HG02571 (cell line): ENCODE results near the gene UNC5B.
"Not testable (repeated sequence)": the region's sequence is repeated elsewhere in the genome, so short reads cannot be mapped to it uniquely, and the experiment has no call there.

ENCODE experiments used
- ATAC-seq: cut with Tn5 transposase; IDR thresholded peaks from one replicate; pipeline ENCODE4 v1.9.1; 2021; ENCODE audit warnings: mild to moderate bottlenecking, moderate library complexity; ENCODE audit not compliant: unreplicated experiment

The UNC5B gene

GRCh38 chr10:71266147-71266917 is 54.0 kb downstream of the UNC5B start:
- ATAC-seq: no peak

DNA sequence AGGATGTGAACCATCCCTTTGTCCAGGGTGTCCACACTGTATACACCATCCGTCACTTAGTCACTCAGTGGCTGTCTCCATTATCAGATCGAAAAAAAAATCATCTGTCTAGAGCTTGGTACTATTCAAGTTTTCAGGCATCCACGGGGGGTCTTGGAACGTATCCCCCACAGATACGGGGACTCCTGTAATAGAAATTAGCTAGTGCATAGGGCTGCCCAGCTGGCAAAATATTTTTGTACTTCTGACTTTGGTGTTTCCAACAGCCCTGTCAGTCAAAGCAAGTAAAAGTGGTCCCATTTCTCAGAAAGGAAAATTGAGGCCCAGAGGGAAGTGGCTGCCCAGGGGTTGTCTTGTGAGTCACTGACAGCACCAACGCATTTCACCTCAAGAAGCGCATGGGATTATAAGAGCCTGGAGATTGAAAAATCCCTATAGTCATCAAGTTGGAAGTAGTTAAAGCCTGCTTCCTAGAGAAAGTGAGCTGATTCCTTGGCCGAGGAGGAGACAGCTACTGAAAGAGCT is 54.6 kb downstream of the UNC5B start:
- ATAC-seq: no peak

DNA sequence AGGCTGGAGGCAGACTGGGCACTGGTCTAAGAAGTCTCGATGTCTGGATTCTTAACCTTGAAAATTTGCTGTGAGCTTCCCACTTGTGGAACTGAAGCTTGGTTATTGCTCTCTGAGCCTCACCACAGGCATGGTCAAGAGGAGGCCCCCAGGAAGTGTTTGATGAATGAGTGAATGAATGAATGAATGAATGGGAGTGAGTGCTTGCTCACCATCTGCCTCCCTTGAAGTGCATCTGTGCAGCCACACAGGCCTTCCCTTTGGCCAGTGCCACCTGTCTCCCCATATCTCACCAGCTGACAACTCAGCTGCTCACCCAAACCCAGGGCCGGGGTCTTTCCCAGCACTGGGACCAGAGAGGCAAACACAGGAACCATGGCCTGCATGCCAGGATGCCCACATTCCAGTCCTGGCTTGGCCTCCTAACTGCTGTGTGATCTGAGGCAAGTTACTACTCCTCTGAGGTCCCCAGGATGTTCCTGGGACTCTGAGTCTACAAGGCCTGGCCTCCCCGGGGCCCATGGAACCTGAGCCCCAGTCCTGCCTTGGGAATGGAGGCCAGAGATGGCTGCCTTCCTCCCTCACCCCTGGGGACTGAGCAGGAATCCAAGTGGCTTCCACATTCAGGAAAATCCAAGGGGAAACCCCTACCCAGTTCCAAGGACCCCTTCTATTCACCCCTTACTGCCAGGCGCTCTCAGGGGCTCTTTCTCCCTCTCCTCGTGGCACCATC is 55.3 kb downstream of the UNC5B start:
- ATAC-seq: no peak

GRCh38 chr10:71268247-71268691 is 55.9 kb downstream of the UNC5B start:
- no peak for ATAC-seq

DNA sequence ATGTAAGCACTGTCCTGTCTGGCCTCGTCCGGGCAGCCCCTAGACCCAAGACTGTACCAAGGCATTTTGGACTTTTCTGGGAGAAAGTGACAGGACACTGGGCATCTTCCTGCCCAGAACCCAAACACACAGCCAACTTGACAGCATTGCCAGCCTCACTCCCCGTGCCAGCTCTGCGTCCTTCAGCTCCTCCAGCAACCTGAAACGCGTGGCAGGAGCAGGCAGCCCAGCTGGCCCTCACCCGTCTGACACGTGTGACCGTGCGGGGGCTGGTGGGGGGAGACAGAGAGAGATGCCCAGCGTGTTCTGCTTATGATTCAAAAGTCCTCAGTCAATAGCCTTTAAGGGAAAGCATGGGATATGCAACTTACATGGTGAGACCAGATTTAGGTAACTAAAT is 56.4 kb downstream of the UNC5B start:
- ATAC-seq: no peak

DNA sequence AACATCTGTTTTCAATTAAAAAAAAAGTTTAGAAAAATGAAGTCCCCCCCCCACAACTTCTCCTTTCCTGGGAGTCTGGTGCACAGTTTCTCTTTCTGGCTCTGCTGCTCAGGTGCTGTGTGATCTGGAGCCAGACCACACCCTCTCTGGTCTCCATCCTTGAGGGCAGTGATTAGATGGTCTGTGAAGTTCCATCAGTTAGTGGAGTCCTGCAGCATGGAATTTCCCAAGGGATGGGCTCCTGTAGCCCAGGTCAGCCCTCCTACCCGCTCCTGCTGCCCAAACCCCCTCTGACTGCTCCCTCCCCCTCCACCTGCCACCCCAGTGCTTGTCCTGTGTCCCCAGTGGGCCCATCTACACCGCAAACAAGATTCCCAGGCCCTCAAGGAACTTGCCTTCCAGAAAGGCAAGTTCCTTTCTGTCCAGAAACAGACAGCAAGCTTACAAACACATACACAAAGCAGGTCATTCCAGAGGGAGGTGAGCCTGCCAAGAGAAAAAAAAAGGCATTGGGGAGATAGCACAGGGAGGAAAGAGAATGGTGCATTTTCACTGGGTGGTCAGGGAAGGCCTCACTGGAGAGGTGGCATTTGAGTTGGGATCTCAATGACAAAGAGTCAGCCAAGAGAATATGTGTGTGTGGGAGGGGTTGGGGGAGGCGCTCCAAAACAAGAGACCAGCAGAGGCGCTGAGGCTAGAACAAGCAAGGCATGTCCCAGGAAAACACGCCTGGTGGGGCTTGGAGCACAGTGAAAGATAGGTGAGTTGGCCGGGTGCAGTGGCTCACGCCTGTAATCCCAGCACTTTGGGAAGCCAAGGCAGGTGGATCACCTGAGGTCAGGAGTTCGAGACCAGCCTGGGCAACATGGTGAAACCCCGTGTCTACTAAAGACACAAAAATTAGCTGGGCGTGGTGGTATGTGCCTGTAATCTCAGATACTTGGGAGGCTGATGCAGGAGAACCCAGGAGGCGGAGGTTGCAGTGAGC is 57.2 kb downstream of the UNC5B start:
- no peak for ATAC-seq

GRCh38 chr10:71270301-71271220 is 58.2 kb downstream of the UNC5B start:
- no peak for ATAC-seq

GRCh38 chr10:71271662-71272055 is 59.3 kb downstream of the UNC5B start:
- no peak for ATAC-seq

GRCh38 chr10:71272056-71272771 is 59.8 kb downstream of the UNC5B start:
- ATAC-seq: no peak

DNA sequence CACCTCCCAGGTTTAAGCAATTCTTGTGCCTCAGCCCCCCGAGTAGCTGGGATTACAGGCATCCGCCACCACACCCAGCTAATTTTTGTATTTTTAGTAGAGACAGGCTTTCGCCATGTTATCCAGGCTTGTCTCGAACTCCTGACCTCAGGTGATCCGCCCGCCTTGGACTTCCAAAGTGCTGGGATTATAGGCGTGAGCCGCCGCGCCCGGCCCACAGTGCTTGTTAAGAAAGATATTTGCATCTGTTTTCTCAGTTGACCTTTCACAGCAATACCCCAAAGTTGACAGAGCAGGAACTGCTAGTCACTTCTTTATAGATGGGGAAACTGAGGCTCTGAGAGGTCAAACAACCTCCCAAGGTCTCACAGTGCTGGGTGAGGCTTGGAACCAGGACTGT is 60.6 kb downstream of the UNC5B start:
- not testable (repeated sequence) for ATAC-seq

GRCh38 chr10:71273506-71273905 is 61.1 kb downstream of the UNC5B start:
- ATAC-seq: no peak

- no peak for ATAC-seq
Measured at GRCh38 chr10:71274901-71275796, 62.8 kb downstream of the UNC5B start.

DNA sequence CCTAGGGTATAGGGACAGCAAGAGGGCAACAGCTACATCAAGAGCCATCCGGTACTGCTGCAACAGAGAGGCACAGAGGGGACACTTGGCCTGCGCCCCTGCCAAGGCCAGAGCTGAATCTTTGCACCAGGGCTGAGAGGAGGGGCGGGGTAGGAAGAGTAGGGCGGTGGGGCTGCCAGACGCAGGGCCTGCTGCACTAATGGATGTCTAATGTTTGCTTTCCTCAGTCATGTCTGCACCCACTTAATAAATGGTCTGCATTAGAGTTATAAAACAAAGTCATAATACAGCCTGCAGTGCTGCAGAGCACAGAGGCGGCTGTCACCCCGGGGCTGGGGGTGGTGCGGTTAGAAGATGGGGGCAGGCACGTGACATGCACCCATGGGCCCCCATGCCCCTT is 64.5 kb downstream of the UNC5B start:
- no peak for ATAC-seq

- no peak for ATAC-seq
Measured at GRCh38 chr10:71277914-71278665, 65.7 kb downstream of the UNC5B start.

GRCh38 chr10:71278691-71279588 is 66.6 kb downstream of the UNC5B start:
- no peak for ATAC-seq

- no peak for ATAC-seq
Measured at GRCh38 chr10:71279590-71280170, 67.3 kb downstream of the UNC5B start.
